Breast epithelium (tissue), 4 donors: ENCODE data around the gene HSPA2. TPM values are rescaled to one million over a fixed set of nuclear protein-coding genes. Genes with fewer than 3 reads are reported as not detected.

Experiments used
- DNase-seq, 2 donors: peaks; one replicate each; pipeline ENCODE4 v3.0.0-alpha.2; 2019; ENCODE audit warnings: low spot score in 2 of 2
- H3K27ac ChIP-seq, 2 donors: fragments of 200-600 bp; sonication (generic) in 1 of 2; one replicate each; pipeline ENCODE4 v1.5.1; 2016 to 2019; ENCODE audit warnings: mild to moderate bottlenecking in 1 of 2
- H3K27me3 ChIP-seq, 2 donors: fragments of 200-600 bp; sonication (generic) in 1 of 2; one replicate each; pipeline versions ENCODE4 v1.5.1 to v1.6.0; 2017 to 2019; ENCODE audit warnings: control low read depth in 1 of 2, mild to moderate bottlenecking in 1 of 2
- H3K36me3 ChIP-seq: fragments of 200-600 bp; one replicate; pipeline ENCODE4 v1.5.1; 2019
- H3K4me1 ChIP-seq, 2 donors: fragments of 200-600 bp; sonication (generic); one replicate each; pipeline ENCODE4 v1.5.1; 2016 to 2019; ENCODE audit warnings: control low read depth in 1 of 2
- H3K4me3 ChIP-seq, 3 donors: fragments of 200-600 bp; sonication (generic); 1 replicate in 2 of 3; 2 replicates in 1 of 3; pipeline ENCODE4 v1.5.1; 2016 to 2019; ENCODE audit warnings: mild to moderate bottlenecking in 3 of 3, moderate library complexity in 2 of 3
- H3K9me3 ChIP-seq, 2 donors: fragments of 200-600 bp; sonication (generic) in 1 of 2; one replicate each; pipeline ENCODE4 v1.5.1; 2016 to 2019; ENCODE audit warnings: control low read depth in 1 of 2
- CTCF ChIP-seq, 3 donors: fragments of 450-650 bp; IDR thresholded peaks; one replicate each; pipeline ENCODE4 v1.5.1; 2016 to 2017; ENCODE audit warnings: antibody characterized with exemption in 3 of 3, mild to moderate bottlenecking in 3 of 3, moderate library complexity in 3 of 3
- POLR2A ChIP-seq: fragments of 450-650 bp; IDR thresholded peaks from one replicate; pipeline ENCODE4 v1.6.1; 2016; ENCODE audit warnings: antibody characterized with exemption, mild to moderate bottlenecking, moderate library complexity
- POLR2AphosphoS5 ChIP-seq, 3 donors: sonication (generic); formaldehyde crosslinking; IDR thresholded peaks; one replicate each; pipeline ENCODE4 v1.6.1; 2017; ENCODE audit warnings: antibody characterized with exemption in 3 of 3
- intact Hi-C: fragments of 100-400 bp; cut with DNase I; formaldehyde crosslinking; loops from one replicate; pipeline ENCODE4 v1.15.1; 2023; ENCODE audit warnings: low total_unique reads
- total RNA-seq, 3 donors: library from RNA; depleted of rRNA; stranded (reverse); fragments of >200 nt; gene quantifications; one replicate each; pipeline ENCODE4 v1.1.0, GENCODE V29; 2016

HSPA2 gene
- total RNA-seq, 3 donors from 2014 or later: 12.2 to 33.1 (median 17.9) TPM

DNA sequence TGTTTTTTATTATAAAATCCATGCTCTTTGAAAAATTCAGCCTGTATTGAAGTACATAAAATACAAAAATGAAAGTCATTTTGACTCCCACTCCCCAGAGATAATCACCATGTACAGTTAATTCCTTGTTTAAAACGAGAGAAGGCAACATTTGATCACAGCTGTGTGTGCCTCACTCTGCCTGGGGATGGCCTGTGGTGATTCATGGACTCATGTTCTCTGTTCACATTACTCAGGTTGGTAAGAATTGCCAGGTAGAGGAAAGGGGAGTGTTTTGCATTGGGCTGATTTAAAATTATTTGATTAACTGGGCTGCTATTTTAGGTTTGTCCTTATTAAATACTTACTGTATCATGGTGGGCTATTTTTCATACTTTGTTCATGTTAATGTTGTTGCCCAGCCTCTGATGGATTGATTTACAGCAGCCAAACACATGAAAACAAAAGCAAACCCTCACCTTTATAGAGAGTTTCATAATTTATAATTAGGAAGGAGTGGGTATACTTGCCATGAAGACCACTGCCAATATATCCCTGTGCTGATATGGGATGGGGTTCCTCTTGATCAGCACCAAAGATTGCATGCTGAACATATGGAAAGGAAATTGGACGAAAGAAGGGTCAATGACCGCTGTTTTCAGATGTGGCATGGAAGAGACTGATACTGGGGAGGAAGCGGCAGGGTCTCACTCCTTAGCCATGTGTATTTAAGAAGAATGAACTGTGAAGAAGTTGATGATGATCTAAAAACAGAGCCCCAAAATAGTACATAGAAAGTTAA is 33.0 kb upstream of the HSPA2 start:
- intact Hi-C loops: no loop called here

DNA sequence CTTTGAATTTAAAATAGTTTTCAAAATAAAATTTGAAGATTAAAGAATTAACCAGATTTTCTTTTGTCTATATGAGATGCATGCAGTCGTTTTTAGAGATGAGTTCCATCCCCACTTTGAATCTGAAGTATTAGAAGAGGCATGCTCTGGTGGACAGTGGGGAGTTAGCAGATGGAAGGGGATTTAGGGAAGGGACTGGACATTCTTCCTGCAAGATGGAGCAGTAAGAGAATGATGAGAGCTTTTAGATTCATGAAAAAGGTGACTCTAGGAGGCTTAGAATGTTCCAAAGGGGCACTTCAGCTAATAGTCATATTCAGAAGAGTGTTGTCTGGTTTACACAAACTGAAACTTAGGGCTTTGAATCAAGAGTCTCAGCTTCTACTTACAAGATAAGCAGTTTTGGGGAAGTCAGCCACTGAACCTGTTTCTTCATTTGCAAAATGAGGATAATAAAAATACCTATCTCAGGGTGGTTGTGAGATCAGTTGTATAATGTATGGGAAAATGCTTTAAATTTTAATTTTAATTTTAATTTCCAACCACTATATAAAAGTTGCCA is 32.2 kb upstream of the HSPA2 start:
- DNase-seq: no peak
- Histone ChIP-seq H3K4me3 (no peak overlapping the region), H3K9me3 (no peaks in the 10 kb centered on the region), H3K36me3 (no peaks in the 10 kb centered on the region), H3K27ac (no peak overlapping the region), H3K4me1 (peaks cover 0 to 8% of the 10 kb centered on the region in 2 donors), H3K27me3 (no peaks in the 10 kb centered on the region)
- intact Hi-C loops: no loop called here
- TF ChIP-seq CTCF (IDR thresholded peaks at IDR 0.05) (no peak), POLR2A (no peak), POLR2AphosphoS5 (IDR thresholded peaks at IDR 0.05) (no peak)

More for the DNA sequence above, 33.0 kb upstream of the HSPA2 start:
- Histone ChIP-seq H3K4me3 (no peak overlapping the region), H3K9me3 (no peaks in the 10 kb centered on the region), H3K36me3 (no peaks in the 10 kb centered on the region), H3K4me1 (peaks cover 0 to 8% of the 10 kb centered on the region in 2 donors), H3K27ac (peak overlapping the region in 1 of 2 donors; percentile 98), H3K27me3 (no peaks in the 10 kb centered on the region)
- no peak for DNase-seq
- no peak for TF ChIP-seq POLR2AphosphoS5 (IDR thresholded peaks at IDR 0.05)
- no peak for TF ChIP-seq POLR2A
- no peak for TF ChIP-seq CTCF (IDR thresholded peaks at IDR 0.05)

DNA sequence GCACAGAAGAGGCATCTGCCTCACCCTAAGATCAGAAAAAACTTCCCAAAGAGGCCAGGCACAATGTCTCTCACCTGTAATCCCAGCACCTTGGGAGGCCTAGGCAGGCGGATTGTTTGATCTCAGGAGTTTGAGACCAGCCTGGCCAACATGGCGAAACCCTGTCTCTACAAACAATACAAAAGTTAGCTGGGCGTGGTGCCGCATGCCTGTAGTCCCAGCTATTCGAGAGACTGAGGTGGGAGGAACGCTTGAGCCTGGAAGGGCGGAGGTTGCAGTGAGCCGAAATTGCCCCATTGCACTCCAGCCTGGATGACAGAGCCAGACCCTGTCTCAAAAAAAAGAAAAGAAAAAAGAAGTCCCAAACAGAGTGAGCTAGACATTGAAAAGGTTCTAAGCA is 31.5 kb upstream of the HSPA2 start:
- Histone ChIP-seq H3K27ac (no peak overlapping the region), H3K36me3 (no peaks in the 10 kb centered on the region), H3K4me3 (no peak overlapping the region), H3K27me3 (no peaks in the 10 kb centered on the region), H3K4me1 (peaks cover 0 to 8% of the 10 kb centered on the region in 2 donors), H3K9me3 (no peaks in the 10 kb centered on the region)
- TF ChIP-seq CTCF (IDR thresholded peaks at IDR 0.05) (no peak), POLR2A (no peak), POLR2AphosphoS5 (IDR thresholded peaks at IDR 0.05) (no peak)
- intact Hi-C loops: no loop called here
- no peak for DNase-seq

DNA sequence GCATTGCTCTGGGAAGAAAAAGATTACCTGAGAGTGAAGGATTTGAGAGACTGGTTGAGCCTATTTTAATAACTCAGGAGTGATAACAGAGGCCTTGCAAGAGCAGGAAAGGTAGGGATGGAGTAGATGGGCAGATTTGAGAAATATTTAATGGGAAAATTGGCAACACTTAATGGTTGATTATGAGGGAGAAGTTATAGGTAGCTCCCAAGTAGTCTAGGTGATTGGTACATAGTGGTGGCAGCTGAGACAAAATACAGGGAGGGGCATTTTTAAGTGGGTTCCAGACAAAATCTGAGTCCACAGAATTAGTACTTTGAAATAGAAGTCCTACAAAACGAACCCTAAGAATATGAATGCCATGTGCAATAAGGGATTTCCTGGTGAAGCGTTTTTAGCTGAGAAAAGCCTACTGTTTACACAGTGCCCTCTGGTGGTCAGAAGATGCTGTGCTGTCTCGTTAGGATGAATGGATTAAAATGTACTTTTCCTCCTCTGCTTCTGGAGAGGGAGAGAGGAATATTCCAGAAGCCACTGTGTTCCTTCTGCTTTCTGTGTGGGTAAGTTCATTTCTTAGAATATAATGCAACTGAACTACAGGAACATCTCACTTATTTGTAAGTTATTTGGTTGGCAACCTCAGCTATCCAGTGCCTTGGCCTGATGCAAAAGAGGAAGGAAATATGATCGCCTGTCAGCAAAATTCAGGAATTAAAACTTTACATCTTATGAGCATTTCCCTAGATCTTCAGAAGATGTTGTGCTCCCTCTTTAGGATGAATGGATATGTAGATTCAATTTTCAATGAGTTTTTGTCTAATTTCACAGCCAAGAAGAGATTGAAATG is 29.5 kb upstream of the HSPA2 start:
- H3K4me3 ChIP-seq: no peak overlapping the region
- H3K4me1 ChIP-seq: peaks cover 0 to 15% of the 10 kb centered on the region in 2 donors
- peak; percentile 59 for DNase-seq
- H3K9me3 ChIP-seq: no peaks in the 10 kb centered on the region
- H3K27ac ChIP-seq: peak overlapping the region; percentile 6
- TF ChIP-seq POLR2AphosphoS5 (IDR thresholded peaks at IDR 0.05): no peak
- TF ChIP-seq CTCF (IDR thresholded peaks at IDR 0.05): peak; percentile 63 to 82 (median 73)
- TF ChIP-seq POLR2A: no peak
- H3K36me3 ChIP-seq: no peaks in the 10 kb centered on the region
- no peaks in the 10 kb centered on the region for H3K27me3 ChIP-seq
- intact Hi-C loops: no loop called here
